G401 (cell line): ENCODE measurements around the gene RPGRIP1. TPM values are rescaled to one million over a fixed set of nuclear protein-coding genes. Genes with fewer than 3 reads are reported as not detected.
"Not testable (repeated sequence)": the region's sequence is repeated elsewhere in the genome, so short reads cannot be mapped to it uniquely, and the experiment has no call there.

ENCODE experiments used
- DNase-seq: peaks from one replicate; pipeline ENCODE4 v3.0.0-alpha.2; 2015; ENCODE audit warnings: low spot score
- in situ Hi-C: cut with HindIII; loops from 2 replicates; pipeline ENCODE4 v1.10.0; 2016; ENCODE audit warnings: low sequenced_read_pairs, mixed read lengths
- total RNA-seq: library from RNA; depleted of rRNA; stranded (reverse); fragments of >200 nt; shearing (Covaris generic); gene quantifications from 2 replicates; pipeline ENCODE4 v1.2.3, GENCODE V29; 2014; rRNA removed

RPGRIP1 gene
- 0.18 TPM in 1 of 2 replicates, not detected in the other for total RNA-seq

DNA sequence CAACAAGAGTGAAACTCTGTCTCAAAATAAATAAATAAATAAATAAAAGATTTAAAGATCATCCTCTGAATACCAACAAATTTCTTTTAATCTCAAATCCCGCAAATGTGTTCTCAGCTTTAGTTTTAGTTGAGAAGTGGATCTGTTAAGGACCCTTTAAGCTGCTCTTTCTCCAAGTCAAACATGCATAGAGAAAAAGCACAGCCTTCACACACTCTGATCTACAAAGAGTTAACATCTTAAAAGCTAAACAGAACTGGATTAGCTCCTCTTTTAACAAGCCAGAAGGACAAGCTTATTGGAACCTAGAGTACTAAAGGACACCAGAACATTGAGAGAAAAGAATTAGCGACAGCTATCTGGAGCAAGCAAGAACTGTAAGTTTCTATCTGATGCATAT is at the start of gene RPGRIP1:
TSS of gene RPGRIP1 (plus strand) at position 301 of the 400 bp plus-strand sequence. CDS start 7,894 bp downstream, outside the sequence.
- in situ Hi-C loops: no loop called here
- no peak for DNase-seq

DNA sequence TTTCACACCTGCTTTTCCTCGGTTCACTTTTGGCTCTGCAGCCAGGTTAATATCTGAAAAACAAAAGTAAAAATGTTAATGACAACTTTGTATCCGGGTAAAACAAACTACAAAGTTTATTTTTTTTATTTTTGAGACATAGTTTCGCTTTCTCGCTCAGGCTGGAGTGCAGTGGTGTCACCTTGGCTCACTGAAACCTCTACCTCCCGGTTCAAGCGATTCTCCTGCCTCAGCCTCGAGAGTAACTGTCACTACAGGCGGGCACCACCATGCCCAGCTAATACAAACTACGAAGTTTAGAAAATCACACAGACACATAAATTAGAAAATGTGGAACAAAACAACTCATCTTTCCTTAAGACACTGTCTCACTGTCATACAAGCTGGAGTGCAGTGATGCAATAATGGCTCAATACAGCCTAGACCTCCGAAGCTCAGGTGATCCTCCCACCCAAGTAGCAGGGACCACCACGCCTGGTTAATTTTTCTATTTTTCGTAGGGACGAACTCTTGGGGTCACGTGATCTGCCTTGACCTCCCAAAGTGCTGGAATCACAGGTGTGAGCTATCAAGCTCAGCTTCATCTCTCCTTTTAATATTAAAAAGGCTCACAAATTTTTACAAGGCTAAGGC is 48.7 kb upstream of the RPGRIP1 start:
- DNase-seq: no peak
- in situ Hi-C loops: no loop called here

DNA sequence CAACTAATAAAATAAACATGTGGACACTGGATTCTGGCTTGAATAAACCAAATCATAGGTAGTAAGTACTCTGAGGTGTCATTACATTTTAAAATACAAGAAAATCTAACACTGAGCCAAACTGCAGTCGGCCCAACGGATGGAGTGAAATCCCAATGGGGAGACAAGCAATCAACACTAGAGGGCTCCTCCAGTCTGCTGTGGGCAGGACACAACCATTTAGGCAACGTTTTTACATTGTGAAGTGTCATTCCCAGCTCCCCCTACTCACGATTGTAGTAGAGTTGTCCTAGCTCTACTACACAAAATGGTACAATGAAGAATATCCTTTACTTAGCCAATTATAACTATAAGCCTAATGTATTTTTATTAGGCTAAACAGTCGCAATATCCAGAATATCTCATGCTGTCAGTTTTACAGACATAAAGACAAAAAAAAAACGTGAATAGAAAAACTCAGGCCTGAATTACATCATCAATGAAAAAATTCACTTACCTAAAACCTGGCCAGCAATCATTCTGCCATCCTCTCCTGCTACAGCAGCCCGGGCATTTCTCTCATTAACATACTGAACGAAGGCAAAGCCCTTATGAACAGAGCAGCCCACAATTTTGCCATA is 46.3 kb upstream of the RPGRIP1 start:
- in situ Hi-C loops: no loop called here
- DNase-seq: no peak

DNA sequence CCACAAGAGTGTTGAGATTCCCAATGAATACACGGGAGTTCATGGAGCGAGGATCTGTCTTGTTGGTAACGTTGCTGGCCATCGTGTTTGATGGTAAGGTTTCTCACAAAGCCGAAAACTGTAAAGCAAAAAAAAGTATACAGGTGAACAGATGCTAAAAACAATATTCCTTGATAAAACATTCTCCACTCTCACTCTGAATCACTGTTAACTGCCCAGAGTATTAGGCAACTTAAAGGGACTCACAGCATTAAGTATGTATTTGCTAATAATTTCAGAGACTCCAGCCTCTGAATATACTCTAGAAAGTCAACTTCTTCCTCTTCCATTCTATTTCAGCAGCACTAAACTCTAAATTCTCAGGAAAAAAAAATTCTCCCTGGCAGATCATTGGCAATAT is 45.8 kb upstream of the RPGRIP1 start:
- in situ Hi-C loops: no loop called here
- DNase-seq: no peak

DNA sequence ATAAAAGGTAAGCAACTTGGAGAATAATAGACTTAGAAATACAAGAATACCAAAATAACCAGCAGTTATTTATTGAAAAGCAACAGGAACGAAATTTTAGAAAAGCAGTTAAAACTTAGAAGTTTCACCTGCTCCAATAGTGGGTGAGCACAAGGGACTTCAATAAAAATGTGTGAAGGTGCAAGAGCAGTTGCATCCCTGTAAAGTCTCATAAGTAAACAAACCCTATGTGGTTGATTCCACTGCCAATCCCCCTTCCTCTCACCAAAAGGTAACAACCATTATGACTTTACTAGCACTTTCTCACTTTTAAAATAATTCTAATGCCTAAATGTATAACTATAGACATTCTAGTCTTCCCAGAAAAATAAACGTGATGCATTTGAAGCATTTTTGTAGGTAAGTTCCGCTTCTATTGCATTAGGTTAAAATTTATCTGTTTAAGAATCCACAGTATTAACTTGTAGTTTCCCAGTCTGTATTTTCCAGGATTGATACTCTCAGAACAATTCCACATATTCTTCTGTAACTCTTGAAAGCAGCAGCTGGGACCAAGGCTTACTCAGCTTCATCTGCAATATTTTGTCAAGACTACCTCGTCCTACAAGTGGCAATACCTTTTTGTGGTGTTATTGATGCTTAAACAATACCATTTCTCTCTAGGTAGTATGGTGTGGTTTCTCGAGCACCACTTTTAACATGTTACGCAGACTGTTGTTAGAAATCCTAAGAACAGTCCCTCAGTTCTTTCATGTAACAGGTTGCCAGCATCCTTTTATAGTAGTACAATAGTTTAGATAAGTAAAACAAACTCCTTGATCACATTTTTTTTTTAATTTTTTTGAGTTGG is 42.7 kb upstream of the RPGRIP1 start:
- no peak for DNase-seq
- in situ Hi-C loops: no loop called here

DNA sequence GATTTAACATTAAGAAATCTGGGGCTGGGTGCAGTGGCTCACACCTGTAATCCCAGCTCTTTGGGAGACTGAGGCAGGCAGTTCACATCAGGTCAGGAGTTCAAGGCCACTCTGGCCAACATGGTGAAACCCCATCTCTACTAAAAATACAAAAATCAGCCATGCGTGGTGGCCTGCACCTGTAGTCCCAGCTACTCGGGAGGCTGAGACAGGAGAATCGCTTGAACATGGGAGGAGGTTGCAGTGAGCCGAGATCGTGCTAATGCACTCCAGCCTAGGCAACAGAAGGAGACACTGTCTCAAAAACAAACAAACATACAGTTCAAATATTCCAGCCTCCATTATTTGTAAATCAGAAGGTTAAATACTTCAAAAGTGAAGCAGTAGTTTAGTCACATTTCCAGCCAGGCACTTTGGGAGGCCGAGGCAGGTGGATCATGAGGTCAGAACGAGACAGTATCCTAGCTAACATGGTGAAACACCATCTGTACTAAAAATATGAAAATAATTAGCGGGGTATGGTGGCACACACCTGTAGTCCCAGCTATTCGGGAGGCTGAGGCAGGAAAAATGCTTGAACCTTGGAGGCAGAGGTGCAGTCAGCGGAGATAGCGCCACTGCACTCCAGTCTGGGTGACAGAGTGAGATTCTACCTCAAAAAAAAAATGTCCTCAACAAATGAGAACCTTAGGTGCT is 40.9 kb upstream of the RPGRIP1 start:
- in situ Hi-C loops: no loop called here
- DNase-seq: no peak

DNA sequence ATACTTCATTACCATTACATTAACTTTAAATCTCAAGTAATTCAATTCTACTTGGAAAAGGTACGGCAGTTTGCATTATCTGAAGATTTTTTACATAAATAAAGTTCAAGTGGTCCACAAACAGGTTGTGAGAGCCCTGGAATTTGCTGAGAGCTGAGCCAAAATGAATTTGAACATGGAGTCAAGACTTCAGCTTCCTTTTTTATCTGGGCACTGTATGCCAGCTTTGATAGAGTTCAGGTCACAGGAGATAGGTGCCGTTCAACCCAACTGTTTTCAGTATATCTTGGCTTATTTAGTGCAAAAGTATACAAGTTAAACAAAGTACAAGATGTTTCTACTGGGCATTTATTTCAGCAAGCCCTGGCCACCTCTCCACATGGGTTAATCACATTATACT is 39.5 kb upstream of the RPGRIP1 start:
- in situ Hi-C loops: no loop called here
- no peak for DNase-seq

DNA sequence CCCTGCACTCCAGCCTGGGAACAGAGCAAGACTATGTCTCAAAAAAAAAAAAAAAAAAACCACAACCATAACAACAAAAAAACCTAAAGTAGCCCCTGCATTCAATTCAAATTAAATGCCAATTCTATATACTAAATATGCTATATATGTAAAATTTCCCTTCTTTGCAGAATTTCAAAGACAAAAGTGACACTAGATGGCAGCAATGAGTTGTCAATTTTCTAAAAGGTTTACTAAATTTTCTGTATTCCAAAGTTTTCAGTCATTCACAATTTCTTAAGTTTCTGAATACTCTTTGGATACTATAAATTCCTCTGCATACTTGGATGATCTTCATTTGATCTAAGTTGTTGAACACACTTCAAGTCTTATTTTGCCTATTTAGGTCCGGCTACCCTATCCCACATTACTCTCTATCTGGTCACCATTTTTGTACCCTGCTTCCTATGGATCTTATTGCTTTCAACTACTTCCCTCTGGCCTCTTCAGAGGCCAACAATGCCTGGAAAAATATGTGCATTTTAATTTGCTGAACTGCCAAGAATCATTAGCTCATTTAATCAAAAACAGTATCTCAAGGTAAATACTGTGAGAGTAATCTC is 38.6 kb upstream of the RPGRIP1 start:
- in situ Hi-C loops: no loop called here
- DNase-seq: peak; percentile 41

DNA sequence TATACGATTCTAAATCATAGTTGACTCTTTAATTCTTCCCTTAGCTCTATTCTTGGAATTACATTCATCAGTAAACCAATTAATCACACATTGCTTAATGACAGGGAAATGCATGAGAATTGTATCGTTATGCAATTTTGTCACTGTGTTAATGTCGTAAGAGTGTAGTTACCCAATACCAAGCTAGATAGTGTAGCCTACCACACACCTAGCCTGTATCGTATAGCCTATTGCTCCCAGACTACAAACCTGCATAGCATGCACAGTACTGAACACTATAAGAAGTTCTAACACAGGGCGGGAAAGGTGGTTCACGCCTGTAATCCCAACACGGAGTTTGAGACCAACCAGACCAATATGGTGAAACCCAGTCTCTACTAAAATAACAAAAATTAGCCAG is 35.3 kb upstream of the RPGRIP1 start:
- DNase-seq: no peak
- in situ Hi-C loops: no loop called here

DNA sequence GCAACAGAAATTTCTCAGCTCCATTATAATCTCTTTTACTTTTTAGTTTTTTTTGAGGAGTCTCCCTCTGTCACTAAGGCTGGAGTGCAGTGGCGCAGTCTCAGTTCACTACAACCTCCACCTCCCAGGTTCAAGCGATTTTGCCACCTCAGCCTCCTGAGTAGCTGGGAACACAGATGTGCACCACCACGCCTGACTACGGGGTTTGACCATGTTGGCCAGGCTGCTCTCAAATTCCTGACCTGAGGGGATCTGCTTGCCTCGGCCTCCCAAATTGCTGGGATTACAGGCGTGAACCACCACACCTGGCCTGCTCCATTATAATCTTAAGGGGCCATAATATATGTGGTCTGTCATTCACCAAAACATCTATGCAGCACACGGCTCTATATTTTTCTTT is 34.1 kb upstream of the RPGRIP1 start:
- DNase-seq: no peak
- in situ Hi-C loops: no loop called here

DNA sequence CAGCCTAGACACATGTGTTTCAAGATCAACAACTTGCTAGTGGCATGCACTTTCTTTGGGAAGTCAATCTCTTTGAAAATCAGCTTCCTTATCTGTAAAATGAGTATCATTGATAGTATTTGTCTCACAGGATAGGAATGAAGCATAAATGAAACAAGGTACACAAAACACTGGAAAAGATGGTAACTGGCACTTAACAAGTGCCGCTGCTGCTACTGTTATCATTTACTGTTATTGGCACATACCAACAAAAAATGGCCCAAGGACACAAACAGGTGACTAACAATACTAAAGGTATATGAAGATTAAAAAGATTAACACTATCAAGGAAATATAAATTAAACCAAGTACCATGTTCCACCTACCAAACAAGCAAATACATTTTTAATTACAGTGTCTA is 31.5 kb upstream of the RPGRIP1 start:
- in situ Hi-C loops: no loop called here
- no peak for DNase-seq

DNA sequence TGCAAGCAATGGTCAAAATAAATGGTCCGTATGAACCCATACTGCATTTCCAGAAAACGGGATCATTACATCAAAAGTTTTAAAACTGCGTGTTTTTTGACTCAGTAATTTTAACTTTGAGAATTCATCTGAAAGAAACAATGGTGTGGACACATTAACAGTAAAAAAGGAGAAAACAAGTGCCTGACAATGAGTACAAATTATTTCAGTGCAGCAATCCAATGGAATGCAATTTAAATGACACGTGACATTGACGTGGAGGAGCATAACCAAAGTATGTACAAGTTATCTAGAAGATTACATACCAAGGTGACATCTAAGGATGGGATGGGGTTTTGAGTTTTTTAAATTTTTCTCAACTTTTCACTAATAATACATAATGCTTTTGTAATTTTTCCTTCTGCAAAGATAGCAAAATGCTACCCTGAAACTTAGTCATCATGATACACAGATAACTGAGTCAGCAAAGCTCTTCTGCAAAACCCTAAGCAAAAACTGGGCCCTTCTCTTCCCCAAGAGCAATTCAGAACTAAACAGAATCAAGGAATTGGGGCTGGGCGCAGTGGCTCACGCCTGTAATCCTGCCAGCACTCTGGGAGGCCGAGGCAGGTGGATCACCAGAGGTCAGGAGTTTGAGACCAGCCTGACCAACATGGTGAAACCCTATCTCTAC is 31.0 kb upstream of the RPGRIP1 start:
- in situ Hi-C loops: no loop called here
- no peak for DNase-seq

DNA sequence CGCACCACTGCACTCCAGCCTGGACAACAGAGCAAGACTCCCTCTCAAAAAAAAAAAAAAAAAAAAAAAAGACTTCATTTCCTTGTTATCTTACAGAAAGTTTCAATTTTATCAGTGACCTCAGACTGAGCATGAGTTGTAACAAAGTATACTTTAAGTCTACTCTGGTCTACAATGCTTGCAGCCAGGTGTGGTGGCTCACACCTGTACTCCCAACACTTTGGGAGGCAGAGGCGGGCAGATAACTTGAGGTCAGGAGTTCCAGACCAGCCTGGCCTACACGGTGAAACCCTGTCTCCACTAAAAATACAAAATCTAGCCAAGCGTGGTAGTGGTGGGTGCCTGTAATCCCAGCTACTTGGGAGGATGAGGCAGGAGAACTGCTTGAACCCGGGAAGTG is 28.7 kb upstream of the RPGRIP1 start:
- no peak for DNase-seq
- in situ Hi-C loops: no loop called here

DNA sequence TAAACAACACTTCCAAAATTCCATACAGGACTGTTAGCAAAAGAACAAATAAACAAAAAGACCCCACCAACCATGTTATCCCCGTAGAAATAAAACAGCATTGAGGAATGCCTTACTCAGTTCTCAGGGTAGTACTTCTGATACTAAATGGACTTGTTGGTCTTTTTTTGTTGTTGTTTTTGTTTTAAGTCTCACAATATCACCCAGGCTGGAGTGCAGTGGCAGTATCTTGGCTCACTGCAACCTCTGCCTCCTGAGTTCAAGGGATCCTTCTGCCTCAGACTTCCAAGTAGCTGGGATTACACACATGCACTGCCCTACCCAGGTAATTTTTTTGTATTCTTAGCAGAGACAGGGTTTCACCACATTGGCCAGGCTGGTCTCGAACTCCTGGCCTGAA is 27.7 kb upstream of the RPGRIP1 start:
- in situ Hi-C loops: no loop called here
- DNase-seq: no peak

DNA sequence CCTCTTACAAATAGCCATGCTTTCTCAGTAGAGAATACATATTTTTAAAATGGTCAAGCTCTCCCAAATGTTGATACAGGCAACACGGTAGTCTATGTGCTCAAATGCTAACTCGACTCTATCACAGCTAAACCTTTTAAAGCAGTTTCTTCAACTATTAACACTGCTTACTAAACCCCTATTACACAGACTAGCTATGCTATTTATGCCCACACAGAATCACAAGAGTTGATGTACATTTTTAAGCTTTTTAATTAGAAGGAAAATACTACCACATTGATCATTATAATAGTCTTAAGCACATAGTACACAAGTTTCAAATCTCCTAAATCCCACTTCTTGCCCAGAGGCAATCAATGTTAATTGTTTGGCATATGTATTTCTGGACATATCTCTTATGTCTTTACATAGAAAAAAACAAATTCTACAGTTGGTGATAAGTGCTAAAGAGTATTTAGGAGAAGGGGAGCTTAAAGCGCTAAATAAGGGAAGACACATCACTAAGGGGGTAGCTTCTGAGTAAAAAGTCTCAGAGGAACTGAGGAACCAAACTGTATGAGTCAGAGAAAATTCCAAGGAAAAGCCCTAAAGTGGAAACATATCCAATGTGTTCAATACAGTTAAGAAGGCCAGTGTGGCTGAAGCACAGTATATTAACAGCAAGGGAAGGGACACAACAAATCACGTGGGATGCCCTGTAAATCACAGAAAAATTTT is 24.3 kb upstream of the RPGRIP1 start:
- in situ Hi-C loops: no loop called here

DNA sequence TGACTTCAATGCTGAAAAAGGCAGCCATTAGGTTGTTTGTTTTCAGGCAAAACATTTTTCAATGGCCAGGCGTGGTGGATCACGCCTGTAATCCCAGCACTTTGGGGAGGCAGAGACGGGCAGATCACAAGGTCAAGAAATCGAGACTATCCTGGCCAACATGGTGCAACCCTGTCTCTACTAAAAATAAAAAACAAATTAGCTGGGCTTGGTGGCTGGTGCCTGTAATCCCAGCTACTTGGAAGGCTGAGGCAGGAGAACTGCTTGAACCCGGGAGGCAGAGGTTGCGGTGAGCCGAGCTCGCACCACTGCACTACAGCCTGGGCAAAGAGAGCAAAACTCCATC is 23.8 kb upstream of the RPGRIP1 start:
- DNase-seq, in situ Hi-C loops: not testable (repeated sequence)

More for the DNA sequence above, 24.3 kb upstream of the RPGRIP1 start:
- DNase-seq: no peak

DNA sequence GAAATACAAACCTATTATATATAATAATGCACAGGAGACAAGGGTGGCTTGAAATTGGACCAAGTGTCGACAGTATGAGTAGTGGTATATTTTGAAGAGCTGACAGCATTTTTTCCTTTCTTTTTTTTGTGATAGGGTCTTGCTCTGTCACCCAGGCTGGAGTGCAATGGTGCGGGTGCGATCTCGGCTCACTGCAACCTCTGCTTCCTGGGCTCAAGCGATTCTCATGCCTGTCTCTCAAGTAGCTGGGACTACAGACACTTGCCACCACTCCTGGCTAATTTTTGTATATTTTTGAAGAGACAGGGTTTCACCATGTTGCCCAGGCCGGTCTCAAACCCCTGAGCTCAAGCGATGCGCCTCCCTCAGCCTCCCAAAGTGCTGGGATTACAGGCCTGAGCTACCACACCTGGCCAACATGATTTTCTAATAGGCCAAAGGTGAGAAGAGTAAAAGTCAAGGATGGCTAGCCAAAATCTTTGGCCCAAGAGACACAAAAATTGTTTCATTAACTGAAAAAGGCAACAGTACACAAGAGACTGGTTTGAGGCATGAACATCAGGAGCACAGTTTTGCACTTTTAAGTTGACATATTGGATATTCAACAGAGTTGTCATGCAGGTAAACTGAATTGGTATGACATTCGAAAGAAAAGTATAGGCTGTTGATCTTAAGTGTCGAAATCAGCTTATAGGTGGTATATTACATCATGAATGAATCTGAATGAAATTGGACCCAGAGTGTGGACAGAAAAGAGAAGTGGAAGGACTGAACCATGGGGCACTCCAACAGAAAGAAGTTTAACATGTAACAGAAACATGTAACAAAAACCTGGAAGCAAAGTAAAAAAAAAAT is 23.1 kb upstream of the RPGRIP1 start:
- in situ Hi-C loops: no loop called here
- DNase-seq: no peak
